ENCODE measurements around the gene PAX6.

Gene PAX6

DNA sequence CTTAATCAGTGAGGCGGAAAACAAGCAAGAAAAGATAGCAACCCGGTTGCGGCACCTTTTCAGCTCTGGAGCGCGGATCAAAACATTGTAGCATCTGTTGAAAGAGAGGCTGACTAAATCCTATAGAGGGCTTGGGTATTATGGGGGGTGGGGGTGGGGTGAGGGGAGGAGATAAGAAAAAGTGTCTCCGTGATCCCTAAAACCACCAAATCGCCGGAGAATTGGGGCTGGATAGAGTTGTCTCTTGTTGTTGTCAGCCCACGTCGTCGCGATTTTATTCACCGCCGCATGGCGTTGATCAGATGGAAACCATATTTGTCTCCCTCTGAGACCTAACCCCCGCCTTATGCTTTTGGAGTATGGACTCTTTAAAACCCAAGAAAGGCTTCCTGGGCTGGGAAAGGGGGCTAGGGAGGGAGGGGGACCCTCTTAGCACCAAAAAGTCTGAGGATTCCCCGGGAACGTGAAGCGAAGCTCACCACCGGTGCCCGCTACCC lies 13.0 kb downstream of the PAX6 start:
- H3K27ac ChIP-seq (ENCODE audit: low read depth, low read length): no peak overlapping the region
- H3K9me2 ChIP-seq (replicated peaks; ENCODE audit: insufficient read depth, low read length): no peaks in the 10 kb centered on the region
- no peaks in the 10 kb centered on the region for H3K36me3 ChIP-seq (ENCODE audit: low read length)
- H3K9me3 ChIP-seq (ENCODE audit: insufficient read depth, low read length): no peaks in the 10 kb centered on the region
- no peaks in the 10 kb centered on the region for H3K79me2 ChIP-seq (ENCODE audit: insufficient read depth, low read length)
- TF ChIP-seq, protein P1, sequence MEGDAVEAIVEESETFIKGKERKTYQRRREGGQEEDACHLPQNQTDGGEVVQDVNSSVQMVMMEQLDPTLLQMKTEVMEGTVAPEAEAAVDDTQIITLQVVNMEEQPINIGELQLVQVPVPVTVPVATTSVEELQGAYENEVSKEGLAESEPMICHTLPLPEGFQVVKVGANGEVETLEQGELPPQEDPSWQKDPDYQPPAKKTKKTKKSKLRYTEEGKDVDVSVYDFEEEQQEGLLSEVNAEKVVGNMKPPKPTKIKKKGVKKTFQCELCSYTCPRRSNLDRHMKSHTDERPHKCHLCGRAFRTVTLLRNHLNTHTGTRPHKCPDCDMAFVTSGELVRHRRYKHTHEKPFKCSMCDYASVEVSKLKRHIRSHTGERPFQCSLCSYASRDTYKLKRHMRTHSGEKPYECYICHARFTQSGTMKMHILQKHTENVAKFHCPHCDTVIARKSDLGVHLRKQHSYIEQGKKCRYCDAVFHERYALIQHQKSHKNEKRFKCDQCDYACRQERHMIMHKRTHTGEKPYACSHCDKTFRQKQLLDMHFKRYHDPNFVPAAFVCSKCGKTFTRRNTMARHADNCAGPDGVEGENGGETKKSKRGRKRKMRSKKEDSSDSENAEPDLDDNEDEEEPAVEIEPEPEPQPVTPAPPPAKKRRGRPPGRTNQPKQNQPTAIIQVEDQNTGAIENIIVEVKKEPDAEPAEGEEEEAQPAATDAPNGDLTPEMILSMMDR (IDR thresholded peaks at IDR 0.05; ENCODE audit: insufficient read depth, low read length, poor library complexity, severe bottlenecking): no peak
- no peak for TF ChIP-seq EZH2phosphoT487 (conservative IDR thresholded peaks at IDR 0.05; ENCODE audit: low read length)
- H3F3A ChIP-seq (ENCODE audit: insufficient read depth): no peaks in the 10 kb centered on the region
- no peaks in the 10 kb centered on the region for H4K20me1 ChIP-seq (ENCODE audit: low read depth, low read length)
- no peak overlapping the region for H3K4me2 ChIP-seq (ENCODE audit: low read depth, low read length, poor library complexity, severe bottlenecking)
- H2AFZ ChIP-seq (ENCODE audit: low read depth, low read length, severe bottlenecking): no peak overlapping the region
- H3K4me3 ChIP-seq (ENCODE audit: insufficient read depth, low read length, poor library complexity, severe bottlenecking): no peak overlapping the region
- H3K27me3 ChIP-seq (ENCODE audit: low read length): no peaks in the 10 kb centered on the region
- H3K9ac ChIP-seq (ENCODE audit: low read length): no peak overlapping the region

DNA sequence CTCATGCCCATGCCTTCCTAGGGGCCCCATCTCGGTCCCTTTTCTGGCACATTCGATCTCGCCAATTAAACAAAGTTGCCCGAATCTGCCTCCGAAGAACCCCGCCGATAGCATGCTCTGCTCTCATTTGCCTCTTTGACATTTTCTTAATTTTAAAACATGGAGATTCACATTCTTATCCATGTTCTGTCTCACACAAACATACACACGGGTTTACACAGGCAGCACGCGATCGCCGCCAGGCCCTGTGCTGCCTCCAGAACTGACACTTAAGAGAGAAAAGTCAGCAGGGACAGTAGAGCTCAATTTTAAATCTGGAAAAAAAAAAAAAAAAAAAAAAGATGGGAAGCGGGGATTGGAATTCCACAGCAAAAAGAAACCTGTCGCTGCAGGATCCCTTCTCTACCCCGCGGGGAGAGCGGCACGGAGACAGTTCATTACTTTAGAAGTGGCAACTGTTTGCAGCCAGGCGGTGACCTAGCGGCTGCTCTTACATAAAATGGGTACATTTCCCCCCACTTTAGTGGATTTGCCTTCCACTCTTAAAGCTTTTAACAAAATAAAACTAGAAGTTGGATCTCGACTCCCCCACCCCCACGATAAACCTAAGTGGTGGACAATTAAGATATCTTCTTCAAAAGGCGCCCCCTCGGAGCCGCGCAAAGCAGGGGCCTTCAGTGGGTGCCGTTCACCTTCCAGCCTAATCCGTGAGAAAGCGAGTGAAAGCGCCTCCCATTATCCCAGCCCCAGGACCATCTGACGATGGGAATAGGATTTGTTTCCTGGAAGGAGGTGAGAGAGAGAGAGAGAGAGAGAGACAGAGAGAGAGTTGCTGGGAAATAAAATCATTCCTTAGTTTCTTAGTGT lies 13.7 kb downstream of the PAX6 start:
- Histone ChIP-seq H3F3A (ENCODE audit: insufficient read depth) (no peaks in the 10 kb centered on the region), H3K9me3 (ENCODE audit: insufficient read depth, low read length) (no peaks in the 10 kb centered on the region), H3K27ac (ENCODE audit: low read depth, low read length) (no peak overlapping the region), H3K36me3 (ENCODE audit: low read length) (no peaks in the 10 kb centered on the region), H3K9ac (ENCODE audit: low read length) (no peak overlapping the region), H3K27me3 (ENCODE audit: low read length) (no peaks in the 10 kb centered on the region), H3K4me2 (ENCODE audit: low read depth, low read length, poor library complexity, severe bottlenecking) (no peak overlapping the region), H3K79me2 (ENCODE audit: insufficient read depth, low read length) (no peaks in the 10 kb centered on the region), H3K9me2 (replicated peaks; ENCODE audit: insufficient read depth, low read length) (no peaks in the 10 kb centered on the region), H2AFZ (ENCODE audit: low read depth, low read length, severe bottlenecking) (no peak overlapping the region), H4K20me1 (ENCODE audit: low read depth, low read length) (no peaks in the 10 kb centered on the region), H3K4me3 (ENCODE audit: insufficient read depth, low read length, poor library complexity, severe bottlenecking) (no peak overlapping the region)
- no peak for TF ChIP-seq EZH2phosphoT487 (conservative IDR thresholded peaks at IDR 0.05; ENCODE audit: low read length)
- TF ChIP-seq, protein P1 (IDR thresholded peaks at IDR 0.05; ENCODE audit: insufficient read depth, low read length, poor library complexity, severe bottlenecking): no peak

DNA sequence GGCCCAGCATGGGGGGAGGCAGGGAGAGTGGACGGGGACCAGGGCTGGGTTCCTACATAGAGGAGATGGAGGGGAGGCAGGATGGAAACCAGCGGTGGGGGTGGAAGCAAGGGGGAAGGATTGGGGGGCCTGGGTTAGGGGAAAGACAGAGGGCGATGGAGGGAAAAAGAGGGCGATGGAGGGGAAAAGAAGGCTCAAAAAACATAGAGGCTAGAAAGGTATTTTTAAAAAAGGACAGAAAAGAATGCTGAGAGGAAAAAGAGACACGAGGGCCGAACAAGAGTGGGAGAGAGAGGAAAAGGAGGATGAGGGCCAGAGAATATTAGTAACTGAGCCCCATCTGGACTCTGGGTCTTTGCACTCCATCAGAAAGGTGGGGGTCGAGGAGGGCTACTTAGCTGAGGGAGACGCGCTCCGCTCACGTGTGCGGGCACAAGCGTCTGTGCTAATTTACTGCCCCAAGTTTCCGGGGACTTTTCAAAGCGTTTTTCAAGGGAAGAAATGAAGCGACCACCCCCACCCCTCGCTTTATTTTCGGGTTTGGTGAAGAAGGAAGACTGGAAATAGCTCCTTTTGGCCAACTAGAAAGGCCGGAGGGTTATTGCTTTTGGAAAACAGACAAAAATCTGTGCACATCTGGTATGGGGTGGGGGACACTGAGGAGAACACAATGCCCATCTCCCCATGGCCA lies 14.5 kb downstream of the PAX6 start:
- H2AFZ ChIP-seq (ENCODE audit: low read depth, low read length, severe bottlenecking): no peak overlapping the region
- TF ChIP-seq EZH2phosphoT487 (conservative IDR thresholded peaks at IDR 0.05; ENCODE audit: low read length): no peak
- TF ChIP-seq, protein P1 (IDR thresholded peaks at IDR 0.05; ENCODE audit: insufficient read depth, low read length, poor library complexity, severe bottlenecking): no peak
- no peaks in the 10 kb centered on the region for H3F3A ChIP-seq (ENCODE audit: insufficient read depth)
- H3K9ac ChIP-seq (ENCODE audit: low read length): no peak overlapping the region
- no peak overlapping the region for H3K4me3 ChIP-seq (ENCODE audit: insufficient read depth, low read length, poor library complexity, severe bottlenecking)
- no peaks in the 10 kb centered on the region for H4K20me1 ChIP-seq (ENCODE audit: low read depth, low read length)
- H3K4me2 ChIP-seq (ENCODE audit: low read depth, low read length, poor library complexity, severe bottlenecking): no peak overlapping the region
- H3K9me2 ChIP-seq (replicated peaks; ENCODE audit: insufficient read depth, low read length): no peaks in the 10 kb centered on the region
- no peaks in the 10 kb centered on the region for H3K27me3 ChIP-seq (ENCODE audit: low read length)
- H3K36me3 ChIP-seq (ENCODE audit: low read length): no peaks in the 10 kb centered on the region
- no peaks in the 10 kb centered on the region for H3K79me2 ChIP-seq (ENCODE audit: insufficient read depth, low read length)
- H3K27ac ChIP-seq (ENCODE audit: low read depth, low read length): no peak overlapping the region
- H3K9me3 ChIP-seq (ENCODE audit: insufficient read depth, low read length): no peaks in the 10 kb centered on the region

Measured in SU-DHL-6 (cell line).